SK-N-MC (cell line): ENCODE measurements around the gene FZD2.

Source experiments
- EZH2 ChIP-seq: fragments of 200-600 bp; sonication (generic); IDR thresholded peaks from one replicate; pipeline ENCODE4 v1.6.1; 2017; ENCODE audit warnings: antibody characterized with exemption
- FOXP2 ChIP-seq: optimal IDR thresholded peaks from 2 replicates; pipeline ENCODE3; 2011; ENCODE audit warnings: mild to moderate bottlenecking, moderate library complexity; ENCODE audit not compliant: insufficient read depth; ENCODE audit errors: extremely low read length, control extremely low read depth
- POLR2AphosphoS5 ChIP-seq: IDR thresholded peaks from 2 replicates; pipeline ENCODE4 v1.6.1; 2012; ENCODE audit warnings: mild to moderate bottlenecking, low read depth, low read length, borderline replicate concordance

DNA sequence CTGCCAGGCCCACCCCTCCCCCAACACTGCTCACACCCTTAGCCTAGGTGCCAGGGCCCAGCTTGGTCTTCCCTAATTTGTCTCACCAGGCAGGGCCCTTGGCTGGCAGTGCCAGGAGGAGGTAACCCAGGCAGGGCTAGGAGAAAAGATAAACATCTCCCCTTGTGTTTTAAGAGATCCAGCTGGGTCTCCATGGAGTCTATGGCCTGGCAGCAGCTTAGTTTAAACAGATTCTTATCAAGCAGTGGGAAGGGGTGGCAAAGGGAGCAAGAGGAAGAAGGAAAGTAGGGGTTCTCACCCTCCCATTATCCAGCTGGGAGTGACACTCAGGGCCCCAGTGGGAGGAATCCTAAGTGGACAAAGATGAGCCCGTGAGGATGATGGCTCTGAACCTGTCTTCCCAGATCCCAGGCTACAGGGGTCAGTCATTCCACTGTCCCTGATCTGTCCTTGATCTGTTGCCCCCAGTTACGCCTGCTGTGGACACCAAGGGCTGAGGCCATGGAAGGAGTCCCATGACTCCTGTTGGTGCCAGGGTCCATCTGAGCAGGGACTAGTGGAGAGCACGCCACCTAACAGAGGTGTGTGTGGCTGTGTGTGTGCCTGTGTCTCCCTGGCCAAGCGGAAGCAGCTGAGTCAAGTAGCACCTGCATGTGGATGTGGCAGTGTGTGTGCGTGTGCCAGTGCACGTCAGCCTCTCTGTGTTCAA lies 51.6 kb downstream of the FZD2 start:
- TF ChIP-seq EZH2 (no peak), POLR2AphosphoS5 (no peak), FOXP2 (no peak)
